T1000 (cell line): ENCODE data around the gene CAMK1D.

Experiments
- DNase-seq: peaks from one replicate; lab custom pipeline; 2025; ENCODE audit warnings: mixed read lengths; lab: John Stamatoyannopoulos, UW

CAMK1D gene

DNA sequence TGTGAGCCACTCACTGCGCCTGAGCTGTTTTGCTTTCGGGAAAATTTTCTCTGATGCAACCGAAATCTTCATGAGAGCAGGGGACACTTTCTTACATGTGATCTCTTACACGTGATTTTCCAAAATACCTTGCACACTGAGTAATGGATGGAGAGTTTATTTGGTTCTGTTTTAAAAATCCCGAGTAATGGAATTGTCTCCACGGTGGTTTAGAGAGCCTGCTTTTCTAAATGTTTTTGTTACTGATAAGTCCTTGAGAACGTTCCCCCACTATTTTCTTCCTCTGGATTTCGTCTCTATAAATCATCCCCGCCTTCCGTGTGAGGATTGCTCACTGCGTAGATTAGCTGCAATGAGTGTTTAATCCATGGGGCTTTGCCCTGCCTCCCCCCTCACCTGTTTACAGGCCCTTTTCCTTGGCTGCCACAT lies 25.7 kb downstream of the CAMK1D start:
- DNase-seq = no peak

DNA sequence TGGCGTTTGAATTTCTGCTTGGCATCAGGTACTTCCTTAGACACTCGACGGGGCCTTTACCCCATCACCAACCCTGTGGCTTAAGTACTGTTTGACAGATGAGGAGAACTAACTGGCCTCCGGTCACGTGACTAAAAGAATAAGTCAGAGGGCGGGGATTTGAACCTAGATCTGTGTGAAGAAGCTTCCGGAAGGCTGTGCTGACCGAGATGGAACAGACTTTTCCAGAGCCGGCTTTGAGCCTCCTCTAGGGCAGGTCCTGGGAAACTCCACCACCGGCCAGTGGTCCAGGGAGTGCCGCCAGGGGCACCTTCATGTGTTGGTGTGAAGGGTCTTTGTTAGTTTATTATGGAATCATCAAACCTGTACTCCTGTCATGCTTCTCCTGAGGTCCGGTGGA lies 26.9 kb downstream of the CAMK1D start:
- DNase-seq = no peak

DNA sequence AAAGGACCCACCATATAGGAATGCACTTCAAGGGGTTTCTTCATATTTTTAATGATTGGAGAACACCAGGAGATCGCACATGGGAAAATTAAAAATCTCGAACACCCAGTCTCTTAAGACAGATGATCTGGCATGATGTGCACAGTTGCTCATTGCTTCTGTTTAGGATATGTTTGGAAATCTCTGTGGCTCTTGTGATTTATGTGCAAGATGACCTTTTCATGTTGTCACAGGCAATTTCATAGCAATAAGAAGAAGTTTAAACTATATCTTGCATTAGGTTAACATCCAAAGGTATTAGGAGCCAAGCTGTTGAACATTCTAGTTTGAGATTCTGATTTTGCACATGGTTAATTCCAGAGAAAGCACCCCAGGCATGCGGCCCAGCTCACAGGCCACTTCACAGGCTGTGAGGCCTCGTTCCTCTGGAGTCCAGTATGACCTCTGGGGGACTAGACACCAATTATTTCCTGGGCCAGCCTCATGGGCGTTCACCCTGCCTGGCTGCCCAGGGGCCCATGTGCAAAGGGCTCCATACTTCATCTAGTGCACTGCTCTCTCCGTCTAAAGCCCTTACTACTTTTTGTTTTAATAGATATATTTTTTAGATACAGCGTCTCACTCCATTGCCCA lies 28.4 kb downstream of the CAMK1D start:
- DNase-seq = no peak

DNA sequence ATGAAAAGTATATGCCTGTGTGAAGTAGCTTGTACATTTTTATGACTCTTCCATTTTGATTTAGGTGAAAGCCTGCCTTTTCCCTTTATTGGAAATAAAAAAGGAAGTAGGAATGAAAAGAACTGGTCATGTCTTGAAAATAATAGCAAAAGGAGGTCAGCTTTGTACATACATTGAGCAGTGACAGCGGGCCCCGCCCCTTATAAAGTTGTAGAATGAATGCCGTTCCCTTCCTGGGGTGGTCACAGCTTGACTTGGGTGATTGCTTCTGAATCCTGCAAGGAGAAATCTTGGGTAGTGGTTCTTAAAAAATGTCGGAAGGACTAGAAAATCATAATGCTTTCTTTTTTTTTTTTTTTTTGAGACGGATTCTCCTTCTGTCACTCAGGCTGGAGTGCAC lies 31.7 kb downstream of the CAMK1D start:
- no peak for DNase-seq

- DNase-seq = no peak
Measured at GRCh38 chr10:12381536-12382156, 32.3 kb downstream of the CAMK1D start.

GRCh38 chr10:12382157-12382548 lies 32.8 kb downstream of the CAMK1D start:
- no peak for DNase-seq

- DNase-seq = no peak
Measured at GRCh38 chr10:12382956-12383531, 33.7 kb downstream of the CAMK1D start.

DNA sequence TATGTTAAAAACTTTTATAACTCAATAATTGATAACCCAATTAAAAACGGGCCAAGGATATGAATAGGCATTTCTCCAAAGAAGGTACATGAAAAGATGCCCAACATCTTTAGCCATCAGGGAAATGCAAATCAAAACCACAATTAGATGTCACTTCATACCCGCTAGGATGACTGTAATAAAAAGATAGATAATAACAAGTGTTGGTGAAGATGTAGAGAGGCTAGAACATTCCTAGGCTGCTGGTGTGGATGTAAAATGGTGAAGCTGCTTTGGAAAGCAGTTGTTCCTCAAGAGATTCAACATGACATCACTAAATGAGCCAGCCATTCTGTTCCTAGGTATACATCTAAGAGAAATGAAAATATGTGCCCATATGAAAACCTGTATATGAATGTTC lies 35.6 kb downstream of the CAMK1D start:
- DNase-seq = no peak

DNA sequence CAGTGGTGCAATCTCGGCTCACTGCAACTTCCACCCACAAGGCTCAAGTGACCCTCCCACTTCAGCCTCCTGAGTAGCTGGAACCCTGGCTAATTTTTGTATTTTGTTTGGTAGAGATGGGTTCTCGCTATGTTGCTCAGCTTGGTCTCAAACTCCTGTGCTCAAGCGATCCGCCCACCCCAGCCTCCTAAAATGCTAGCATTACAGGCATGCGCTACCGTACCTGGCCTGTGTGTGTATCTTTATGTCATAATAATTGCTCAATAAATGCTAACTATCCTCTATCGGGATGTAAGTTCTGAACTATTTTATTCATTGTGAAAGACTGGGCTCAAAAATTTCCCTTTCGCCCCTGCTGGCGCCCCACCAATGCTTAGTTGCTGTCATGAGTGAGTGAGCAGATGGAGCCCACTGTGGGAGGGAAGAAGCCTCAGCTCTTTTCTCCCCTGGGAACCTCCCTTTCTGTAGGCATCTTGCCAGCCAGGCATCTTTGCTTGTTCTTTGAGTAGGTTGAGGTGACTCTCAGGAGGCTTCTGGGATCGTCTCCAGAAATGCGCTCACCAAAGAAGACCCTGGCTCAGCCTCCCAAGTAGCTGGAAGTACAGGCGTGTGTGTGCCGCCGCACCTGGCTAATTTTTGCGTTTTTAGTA lies 38.3 kb downstream of the CAMK1D start:
- no peak for DNase-seq

GRCh38 chr10:12388671-12389070 lies 39.3 kb downstream of the CAMK1D start:
- no peak for DNase-seq

GRCh38 chr10:12389154-12389734 lies 39.9 kb downstream of the CAMK1D start:
- DNase-seq = no peak

DNA sequence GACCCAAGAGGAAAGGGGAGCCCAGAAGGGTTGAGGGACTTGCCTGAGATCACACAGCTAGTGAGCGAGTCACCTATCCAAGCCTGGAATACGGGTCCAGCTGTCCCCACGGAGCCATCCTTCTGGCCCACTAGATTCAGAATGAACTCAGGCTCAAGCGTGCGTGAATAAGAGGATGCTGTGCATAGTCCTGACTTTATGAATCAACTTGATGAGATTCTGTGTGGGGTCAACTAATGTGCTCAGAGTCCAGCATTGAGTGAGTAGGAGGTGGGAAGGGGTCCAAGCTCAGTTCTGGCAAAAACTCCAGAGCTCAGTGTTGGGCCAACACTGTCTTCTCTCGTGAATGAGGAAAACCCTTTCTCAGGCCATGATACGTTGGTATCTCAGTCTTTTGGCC lies 41.4 kb downstream of the CAMK1D start:
- DNase-seq = no peak

- DNase-seq = no peak
Measured at GRCh38 chr10:12391206-12391605, 41.9 kb downstream of the CAMK1D start.

DNA sequence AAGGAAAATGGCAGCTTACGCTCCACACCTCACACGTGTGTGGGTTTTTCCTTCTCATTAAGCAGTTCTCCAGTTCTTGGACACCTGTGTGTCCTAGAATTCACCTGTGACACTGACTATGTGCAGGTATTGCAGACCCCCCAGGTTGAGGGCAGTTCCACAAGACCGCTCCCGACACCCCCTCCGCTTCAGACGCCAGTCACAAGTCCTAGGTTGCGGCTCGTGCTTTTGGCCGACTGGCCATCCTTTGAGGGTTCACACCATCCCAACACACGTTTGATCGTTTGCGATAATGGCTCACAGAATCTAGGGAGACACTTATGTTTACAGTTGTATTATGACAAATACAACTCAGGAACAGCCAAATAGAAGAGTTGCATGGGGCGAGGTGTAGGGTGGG lies 44.5 kb downstream of the CAMK1D start:
- no peak for DNase-seq

DNA sequence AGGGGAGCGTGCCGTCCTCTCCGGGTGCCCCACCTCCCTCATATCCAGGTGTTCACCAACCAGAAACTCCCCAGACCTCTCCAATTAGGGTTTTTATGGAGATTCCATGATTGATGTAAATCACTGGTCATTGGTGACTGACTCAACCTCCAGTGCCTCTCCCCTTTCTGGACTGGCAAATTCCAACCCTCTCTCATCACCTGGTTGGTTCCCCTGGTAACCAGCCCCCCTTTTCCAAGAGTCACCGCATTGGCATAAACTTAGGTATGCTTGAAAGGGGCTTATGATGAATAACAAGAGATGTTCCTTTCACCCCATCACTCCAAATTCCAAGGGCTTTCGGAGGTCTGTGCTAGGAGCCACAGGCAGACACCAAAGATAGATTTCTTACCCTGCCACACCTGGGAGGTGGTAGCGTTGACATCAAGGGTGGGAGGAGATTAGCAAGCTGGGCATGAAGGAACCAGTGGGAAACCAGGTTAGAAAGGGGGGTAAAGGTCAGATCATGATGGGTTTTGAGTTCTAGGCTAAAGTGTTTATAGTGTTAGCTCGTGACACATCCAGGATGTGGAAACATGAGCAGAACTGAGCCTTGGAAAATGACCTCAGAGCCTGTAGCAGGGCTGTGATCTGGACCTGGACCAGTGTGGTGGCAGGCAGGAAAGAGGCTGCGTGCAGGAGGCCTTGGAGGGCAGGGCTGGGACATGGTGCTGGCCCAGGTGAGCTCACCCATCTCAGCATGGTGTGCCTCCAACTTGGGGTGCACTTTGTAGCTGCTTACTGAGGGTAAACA lies 45.1 kb downstream of the CAMK1D start:
- DNase-seq = peak; percentile 91

- DNase-seq = no peak
Measured at GRCh38 chr10:12396093-12396492, 46.7 kb downstream of the CAMK1D start.

DNA sequence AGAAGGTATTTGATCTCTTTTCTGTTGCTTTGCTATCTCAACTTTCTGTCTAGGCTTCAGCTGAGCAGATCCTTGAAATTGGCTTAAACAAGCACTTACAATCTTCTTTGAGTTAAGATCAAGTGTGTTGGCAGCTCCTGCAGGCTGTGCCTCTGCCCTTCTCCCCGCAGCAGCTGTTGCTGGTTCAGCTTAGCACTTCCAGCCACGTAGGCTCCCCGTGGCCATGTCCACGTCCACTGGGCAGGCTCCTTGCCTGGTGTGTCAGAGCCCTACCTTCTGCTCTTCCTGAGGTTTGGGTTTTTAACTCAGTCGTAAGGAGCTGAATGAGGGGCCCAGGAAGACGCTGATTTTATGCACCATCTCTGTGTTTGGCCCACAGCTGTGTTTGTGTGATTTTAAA lies 47.2 kb downstream of the CAMK1D start:
- no peak for DNase-seq

- DNase-seq = no peak
Measured at GRCh38 chr10:12397147-12397896, 48.0 kb downstream of the CAMK1D start.

GRCh38 chr10:12397941-12398340 lies 48.6 kb downstream of the CAMK1D start:
- DNase-seq = no peak

DNA sequence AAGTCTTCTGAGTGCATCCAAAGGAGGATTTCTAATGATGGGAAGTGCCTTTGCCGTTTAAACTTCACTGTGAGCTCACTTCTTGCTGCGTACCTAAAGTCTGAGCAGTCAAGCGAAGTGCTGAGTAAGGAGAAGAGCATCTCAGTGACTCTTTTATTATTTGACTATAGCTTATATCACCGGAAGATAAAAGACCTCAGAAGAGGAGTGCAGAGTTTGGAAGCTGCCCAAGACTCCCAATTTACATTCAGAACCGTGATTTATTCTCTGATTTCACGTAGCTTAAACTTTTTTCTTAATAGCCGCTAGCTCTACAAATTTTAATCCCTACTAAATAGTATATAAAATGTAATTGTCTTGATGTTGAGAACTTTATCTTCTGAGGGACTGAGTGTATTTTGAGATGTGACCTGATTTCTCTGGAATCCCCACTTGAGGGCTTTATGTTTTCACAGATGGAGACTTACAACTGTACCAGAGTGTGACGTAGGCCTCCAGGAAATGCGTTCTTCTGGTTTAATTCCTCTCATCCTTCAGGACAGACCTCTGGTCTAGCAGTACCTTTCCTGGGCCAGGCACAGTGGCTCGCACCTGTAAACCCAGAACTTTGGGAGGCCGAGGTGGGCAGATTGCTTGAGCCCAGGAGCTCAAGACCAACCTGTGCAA lies 51.1 kb downstream of the CAMK1D start:
- no peak for DNase-seq

- no peak for DNase-seq
Measured at GRCh38 chr10:12401466-12401865, 52.1 kb downstream of the CAMK1D start.
